ENCODE measurements around the gene GAS7. TPM values are rescaled to one million over a fixed set of nuclear protein-coding genes. Genes with fewer than 3 reads are reported as not detected.

The GAS7 gene
- total and polyA plus RNA-seq, 9 of the 15 experiments (the other 6 are each of a cell fraction or from before 2014, with no cell fraction given), result 0.11 to 0.33 TPM; not detected in 7

- TF ChIP-seq, protein P1, sequence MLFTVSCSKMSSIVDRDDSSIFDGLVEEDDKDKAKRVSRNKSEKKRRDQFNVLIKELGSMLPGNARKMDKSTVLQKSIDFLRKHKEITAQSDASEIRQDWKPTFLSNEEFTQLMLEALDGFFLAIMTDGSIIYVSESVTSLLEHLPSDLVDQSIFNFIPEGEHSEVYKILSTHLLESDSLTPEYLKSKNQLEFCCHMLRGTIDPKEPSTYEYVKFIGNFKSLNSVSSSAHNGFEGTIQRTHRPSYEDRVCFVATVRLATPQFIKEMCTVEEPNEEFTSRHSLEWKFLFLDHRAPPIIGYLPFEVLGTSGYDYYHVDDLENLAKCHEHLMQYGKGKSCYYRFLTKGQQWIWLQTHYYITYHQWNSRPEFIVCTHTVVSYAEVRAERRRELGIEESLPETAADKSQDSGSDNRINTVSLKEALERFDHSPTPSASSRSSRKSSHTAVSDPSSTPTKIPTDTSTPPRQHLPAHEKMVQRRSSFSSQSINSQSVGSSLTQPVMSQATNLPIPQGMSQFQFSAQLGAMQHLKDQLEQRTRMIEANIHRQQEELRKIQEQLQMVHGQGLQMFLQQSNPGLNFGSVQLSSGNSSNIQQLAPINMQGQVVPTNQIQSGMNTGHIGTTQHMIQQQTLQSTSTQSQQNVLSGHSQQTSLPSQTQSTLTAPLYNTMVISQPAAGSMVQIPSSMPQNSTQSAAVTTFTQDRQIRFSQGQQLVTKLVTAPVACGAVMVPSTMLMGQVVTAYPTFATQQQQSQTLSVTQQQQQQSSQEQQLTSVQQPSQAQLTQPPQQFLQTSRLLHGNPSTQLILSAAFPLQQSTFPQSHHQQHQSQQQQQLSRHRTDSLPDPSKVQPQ (CRISPR knock-in tag; IDR thresholded peaks at IDR 0.05; ENCODE audit: borderline replicate concordance), result no peak
- TF ChIP-seq, protein P2, sequence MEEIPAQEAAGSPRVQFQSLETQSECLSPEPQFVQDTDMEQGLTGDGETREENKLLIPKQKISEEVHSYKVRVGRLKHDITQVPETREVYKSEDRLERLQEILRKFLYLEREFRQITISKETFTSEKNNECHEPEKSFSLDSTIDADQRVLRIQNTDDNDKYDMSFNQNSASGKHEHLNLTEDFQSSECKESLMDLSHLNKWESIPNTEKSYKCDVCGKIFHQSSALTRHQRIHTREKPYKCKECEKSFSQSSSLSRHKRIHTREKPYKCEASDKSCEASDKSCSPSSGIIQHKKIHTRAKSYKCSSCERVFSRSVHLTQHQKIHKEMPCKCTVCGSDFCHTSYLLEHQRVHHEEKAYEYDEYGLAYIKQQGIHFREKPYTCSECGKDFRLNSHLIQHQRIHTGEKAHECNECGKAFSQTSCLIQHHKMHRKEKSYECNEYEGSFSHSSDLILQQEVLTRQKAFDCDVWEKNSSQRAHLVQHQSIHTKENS (CRISPR knock-in tag; IDR thresholded peaks at IDR 0.05), result no peak
- TF ChIP-seq KLF13 (tag; IDR thresholded peaks at IDR 0.05; ENCODE audit: borderline replicate concordance, low read depth) (no peak), RBM17 (IDR thresholded peaks at IDR 0.05; ENCODE audit: borderline replicate concordance, low read depth, low read length) (no peak), NONO (IDR thresholded peaks at IDR 0.05; ENCODE audit: low read depth in 2 of 2, low read length in 1 of 2) (no peak), KAT2B (IDR thresholded peaks at IDR 0.05; ENCODE audit: low read depth, low read length) (no peak)
These were observed 151.3 kb downstream of the GAS7 start (continued) for GRCh38 chr17:10046786-10047785.
